Endometrial microvascular endothelial cells (primary cell): ENCODE measurements around the gene ACYP2. TPM values are rescaled to one million over a fixed set of nuclear protein-coding genes. Genes with fewer than 3 reads are reported as not detected.
"Not testable (repeated sequence)": the region's sequence is repeated elsewhere in the genome, so short reads cannot be mapped to it uniquely, and the experiment has no call there.

Experiments used
- in situ Hi-C: cut with HindIII; loops from 2 replicates; pipeline ENCODE4 v1.10.0; 2017; ENCODE audit warnings: low sequenced_read_pairs, low pct_unique_long_range_greater_than_20kb; ENCODE audit errors: inconsistent ontology term
- total RNA-seq: library from RNA; depleted of rRNA; stranded (reverse); fragments of >200 nt; gene quantifications from one replicate; pipeline ENCODE4 v1.2.3, GENCODE V29; 2015; ENCODE audit errors: inconsistent ontology term

ACYP2 gene
- total RNA-seq, 1 donor from 2014 or later: 1.7 TPM

- in situ Hi-C loops: no loop called here
Observed at GRCh38 chr2:54255230-54256090, 140.0 kb downstream of the ACYP2 start.

- in situ Hi-C loops: no loop called here
Observed at GRCh38 chr2:54256091-54256694, 140.8 kb downstream of the ACYP2 start, which contains the start of gene TSPYL6. TSPYL6 (minus strand) TSS chr2:54256229; CDS start chr2:54256151, 78 bp downstream.

- in situ Hi-C loops: no loop called here
Observed at GRCh38 chr2:54258166-54258565, 142.8 kb downstream of the ACYP2 start.

GRCh38 chr2:54259413-54260240 lies 144.2 kb downstream of the ACYP2 start:
- in situ Hi-C loops: no loop called here

- in situ Hi-C loops: no loop called here
Observed at GRCh38 chr2:54260241-54260595, 144.8 kb downstream of the ACYP2 start.

GRCh38 chr2:54261537-54261936 lies 146.1 kb downstream of the ACYP2 start:
- in situ Hi-C loops: no loop called here

GRCh38 chr2:54262015-54262765 lies 146.8 kb downstream of the ACYP2 start:
- in situ Hi-C loops: no loop called here

GRCh38 chr2:54265081-54265480 lies 149.7 kb downstream of the ACYP2 start:
- in situ Hi-C loops: not testable (repeated sequence)

- in situ Hi-C loops: no loop called here
Observed at GRCh38 chr2:54267577-54267976, 152.2 kb downstream of the ACYP2 start.

GRCh38 chr2:54271189-54271588 lies 155.8 kb downstream of the ACYP2 start:
- in situ Hi-C loops: no loop called here

- in situ Hi-C loops: no loop called here
Observed at GRCh38 chr2:54271843-54272627, 156.6 kb downstream of the ACYP2 start.

GRCh38 chr2:54274781-54275242 lies 159.4 kb downstream of the ACYP2 start:
- in situ Hi-C loops: no loop called here

- in situ Hi-C loops: no loop called here
Observed at GRCh38 chr2:54275541-54275940, 160.1 kb downstream of the ACYP2 start.

GRCh38 chr2:54279385-54279784 lies 164.0 kb downstream of the ACYP2 start:
- in situ Hi-C loops: no loop called here

- in situ Hi-C loops: no loop called here
Observed at GRCh38 chr2:54284826-54285225, 169.4 kb downstream of the ACYP2 start.

- in situ Hi-C loops: no loop called here
Observed at GRCh38 chr2:54285451-54285850, 170.0 kb downstream of the ACYP2 start.

- in situ Hi-C loops: no loop called here
Observed at GRCh38 chr2:54287532-54287931, 172.1 kb downstream of the ACYP2 start.

- in situ Hi-C loops: no loop called here
Observed at GRCh38 chr2:54289917-54290316, 174.5 kb downstream of the ACYP2 start.
